Stimulated activated effector memory CD8-positive, alpha-beta T cell treated with anti-CD3 and anti-CD28 coated beads, Interleukin-12 subunit alpha, Interleukin-12 subunit beta, amount 100 ng/mL, for 72 hours (primary cell): Measurements from ENCODE around the gene SMCO2.
"Not testable (repeated sequence)": the region's sequence is repeated elsewhere in the genome, so short reads cannot be mapped to it uniquely, and the experiment has no call there.

ENCODE experiments used
- ATAC-seq: fragments of 150-1000 bp; cut with Tn5 transposase; 2 replicates; pipeline ENCODE4 v1.10.0; 2021
- DNase-seq, 2 donors: peaks; one replicate each; pipeline ENCODE4 v3.0.0; 2021 to 2022; ENCODE audit warnings: low spot score in 2 of 2
- H3K27ac Mint-ChIP-seq: one replicate; pipeline ENCODE4 v1.8.0; 2022; ENCODE audit warnings: mild to moderate bottlenecking, mixed read lengths
- H3K36me3 Mint-ChIP-seq: one replicate; pipeline ENCODE4 v1.8.0; 2022; ENCODE audit warnings: mild to moderate bottlenecking, mixed read lengths
- H3K4me1 Mint-ChIP-seq: one replicate; pipeline ENCODE4 v1.8.0; 2022; ENCODE audit warnings: mixed read lengths
- H3K4me3 Mint-ChIP-seq: one replicate; pipeline ENCODE4 v1.8.0; 2022; ENCODE audit warnings: mild to moderate bottlenecking, mixed read lengths
- H3K9me3 Mint-ChIP-seq: one replicate; pipeline ENCODE4 v1.8.0; 2022; ENCODE audit warnings: mixed read lengths

SMCO2 gene

DNA sequence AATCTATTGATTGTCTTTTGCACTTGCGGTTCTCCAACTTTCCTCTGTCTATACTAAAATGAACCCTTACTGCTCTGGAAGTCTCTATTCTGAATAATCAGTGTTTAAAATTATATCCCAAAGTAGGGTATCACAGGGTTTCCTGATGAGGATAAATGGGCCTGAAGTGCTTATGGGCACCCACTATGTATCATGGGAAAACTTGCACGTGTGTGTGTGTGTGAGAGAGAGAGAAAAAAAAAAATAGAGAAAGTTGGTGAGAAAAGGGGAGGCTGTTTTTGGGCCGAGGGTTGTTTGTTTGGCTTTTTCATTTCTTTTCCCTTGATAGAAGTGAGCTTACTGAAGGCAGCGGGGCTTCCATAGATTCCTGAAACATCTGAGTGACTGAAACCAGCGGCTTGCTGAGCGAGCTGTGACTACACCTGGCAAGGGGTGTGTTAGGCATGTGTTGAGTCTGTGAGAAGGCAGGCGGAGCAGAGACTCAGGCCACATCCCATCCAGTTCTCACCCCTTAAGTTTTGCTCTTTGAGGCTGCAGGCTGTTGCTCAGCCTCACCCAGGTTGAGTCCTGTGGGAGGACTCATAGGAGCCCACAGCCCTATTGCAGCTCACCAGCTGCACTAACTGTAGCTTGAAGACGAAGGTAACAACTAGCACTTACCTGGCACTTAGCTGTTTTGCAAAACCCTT lies 94.6 kb downstream of the SMCO2 start:
- Mint-ChIP-seq H3K36me3 (no peaks in the 10 kb centered on the region), H3K4me3 (no peak overlapping the region), H3K4me1 (no peaks in the 10 kb centered on the region), H3K27ac (no peak overlapping the region), H3K9me3 (no peaks in the 10 kb centered on the region)
- ATAC-seq (no peak), DNase-seq (no peak)

- Mint-ChIP-seq H3K4me1 (no peaks in the 10 kb centered on the region), H3K9me3 (no peaks in the 10 kb centered on the region), H3K36me3 (no peaks in the 10 kb centered on the region), H3K27ac (no peak overlapping the region), H3K4me3 (no peak overlapping the region)
- DNase-seq (no peak), ATAC-seq (no peak)
Measured at GRCh38 chr12:27542628-27543027, 96.1 kb downstream of the SMCO2 start.

- not testable (repeated sequence) for H3K36me3 Mint-ChIP-seq, H3K27ac Mint-ChIP-seq, H3K4me3 Mint-ChIP-seq, H3K9me3 Mint-ChIP-seq, DNase-seq, ATAC-seq
- peaks cover 14% of the 10 kb centered on the region for H3K4me1 Mint-ChIP-seq
Measured at GRCh38 chr12:27544858-27545257, 98.3 kb downstream of the SMCO2 start.

DNA sequence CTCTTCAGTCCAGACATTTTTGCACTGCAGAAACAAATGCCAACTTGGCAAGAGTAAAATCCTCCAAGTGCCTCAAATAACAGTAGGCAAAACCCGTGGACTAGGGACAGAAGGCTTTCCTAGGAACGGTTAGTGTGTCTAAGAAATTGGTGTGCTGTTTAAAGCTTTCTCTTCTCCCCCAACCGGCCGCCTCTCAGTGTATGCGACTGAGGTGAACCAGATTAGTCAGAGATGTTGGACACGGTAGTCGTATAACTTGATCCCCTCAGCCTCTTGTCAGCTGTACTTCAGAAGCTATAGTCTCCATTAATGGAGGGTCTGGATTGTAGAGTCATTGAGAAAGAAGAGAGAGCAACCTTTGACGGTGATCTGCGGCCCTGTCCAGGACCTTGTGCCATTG lies 99.1 kb downstream of the SMCO2 start:
- peaks cover 14% of the 10 kb centered on the region for H3K4me1 Mint-ChIP-seq
- no peak overlapping the region for H3K27ac Mint-ChIP-seq
- DNase-seq, result no peak

GRCh38 chr12:27547592-27547991 lies 101.1 kb downstream of the SMCO2 start:
- DNase-seq (no peak), ATAC-seq (no peak)
- H3K4me1 Mint-ChIP-seq, result peaks cover 14% of the 10 kb centered on the region
- H3K27ac Mint-ChIP-seq, result no peak overlapping the region
- H3K9me3 Mint-ChIP-seq, result no peaks in the 10 kb centered on the region
- no peaks in the 10 kb centered on the region for H3K36me3 Mint-ChIP-seq
- H3K4me3 Mint-ChIP-seq, result no peak overlapping the region

More for the DNA sequence above, 99.1 kb downstream of the SMCO2 start:
- no peak for ATAC-seq
- Mint-ChIP-seq H3K4me3 (no peak overlapping the region), H3K9me3 (no peaks in the 10 kb centered on the region), H3K36me3 (no peaks in the 10 kb centered on the region)

DNA sequence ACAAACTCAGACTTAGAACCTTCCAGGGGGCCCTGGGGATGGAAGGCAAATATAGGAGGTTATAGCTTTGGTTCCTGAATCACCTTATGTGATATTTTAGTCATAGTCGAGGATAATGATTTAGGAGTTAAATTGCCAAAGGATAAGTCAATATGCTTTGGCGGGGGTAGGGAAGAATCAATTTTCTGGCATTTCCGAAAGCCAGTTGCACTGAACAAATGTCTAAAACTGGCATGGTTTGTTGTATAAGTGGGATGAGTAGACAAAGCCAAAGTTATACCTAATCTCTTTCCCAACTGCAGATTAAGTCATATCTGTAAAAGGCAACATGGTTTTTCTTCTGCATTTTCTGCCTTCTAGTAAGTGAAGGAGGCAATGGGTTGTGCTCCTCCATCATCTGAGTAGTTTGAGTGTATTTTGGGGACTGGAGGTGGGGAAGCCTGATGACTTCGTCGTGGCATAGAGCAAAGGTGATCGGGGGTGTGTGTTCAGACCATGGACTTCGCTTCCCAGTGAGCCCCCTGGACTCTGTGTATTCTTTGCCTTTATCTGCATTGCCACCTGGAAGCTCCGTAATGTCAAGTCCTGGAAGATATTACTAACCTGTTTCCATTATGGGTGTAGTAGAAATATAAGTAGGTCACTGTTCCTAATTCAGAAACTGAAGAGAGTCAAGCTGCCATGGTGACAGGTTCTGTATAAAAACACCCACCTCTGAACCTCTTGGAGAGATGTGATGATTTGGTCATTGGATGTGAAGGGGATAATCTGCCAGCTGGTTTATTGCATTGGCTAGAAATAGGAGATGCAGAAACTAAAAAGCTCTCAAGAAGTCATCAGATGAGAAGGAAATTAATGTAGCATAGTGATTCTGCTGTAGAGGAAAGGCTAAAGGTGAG lies 102.0 kb downstream of the SMCO2 start:
- peak; percentile 46 for ATAC-seq
- H3K27ac Mint-ChIP-seq, result no peak overlapping the region
- H3K36me3 Mint-ChIP-seq, result no peaks in the 10 kb centered on the region
- no peak overlapping the region for H3K4me3 Mint-ChIP-seq
- peaks cover 14% of the 10 kb centered on the region for H3K4me1 Mint-ChIP-seq
- no peak for DNase-seq
- H3K9me3 Mint-ChIP-seq, result no peaks in the 10 kb centered on the region

GRCh38 chr12:27549236-27549800 lies 102.8 kb downstream of the SMCO2 start:
- ATAC-seq (no peak), DNase-seq (no peak)
- Mint-ChIP-seq H3K27ac (no peak overlapping the region), H3K4me1 (peaks cover 14% of the 10 kb centered on the region), H3K4me3 (no peak overlapping the region), H3K36me3 (no peaks in the 10 kb centered on the region), H3K9me3 (no peaks in the 10 kb centered on the region)

- Mint-ChIP-seq H3K36me3 (no peaks in the 10 kb centered on the region), H3K4me1 (peaks cover 14% of the 10 kb centered on the region), H3K4me3 (no peak overlapping the region), H3K27ac (no peak overlapping the region), H3K9me3 (no peaks in the 10 kb centered on the region)
- ATAC-seq, result no peak
- DNase-seq, result no peak
Measured at GRCh38 chr12:27549801-27550652, 103.5 kb downstream of the SMCO2 start.

DNA sequence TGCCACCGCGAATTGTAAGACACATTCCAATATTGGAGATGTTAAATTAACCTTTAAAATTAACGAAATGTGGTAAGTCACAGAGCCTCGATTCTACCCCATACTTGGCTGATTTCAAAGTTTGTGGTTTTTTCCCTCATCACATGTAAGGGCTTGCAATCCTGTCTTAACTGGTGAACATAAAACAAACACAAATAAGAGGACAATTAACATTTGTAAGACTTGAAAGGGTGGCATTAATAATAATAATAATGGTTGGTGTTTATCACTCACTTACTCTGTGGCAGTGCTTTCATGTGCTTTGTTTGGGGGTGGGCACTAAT lies 104.1 kb downstream of the SMCO2 start:
- Mint-ChIP-seq H3K4me3 (no peak overlapping the region), H3K36me3 (no peaks in the 10 kb centered on the region), H3K9me3 (no peaks in the 10 kb centered on the region), H3K27ac (no peak overlapping the region), H3K4me1 (peaks cover 14% of the 10 kb centered on the region)
- ATAC-seq, result no peak
- DNase-seq, result no peak

- no peak for ATAC-seq
- Mint-ChIP-seq H3K27ac (no peak overlapping the region), H3K4me1 (peaks cover 14% of the 10 kb centered on the region)
Measured at GRCh38 chr12:27551172-27551840, 104.8 kb downstream of the SMCO2 start.

More at GRCh38 chr12:27551172-27551840, 104.8 kb downstream of the SMCO2 start:
- no peaks in the 10 kb centered on the region for H3K36me3 Mint-ChIP-seq
- H3K4me3 Mint-ChIP-seq, result no peak overlapping the region
- no peaks in the 10 kb centered on the region for H3K9me3 Mint-ChIP-seq
- no peak for DNase-seq
